KMS-11 (cell line): ENCODE measurements around the gene TCF7L1.
"Not testable (repeated sequence)": the region's sequence is repeated elsewhere in the genome, so short reads cannot be mapped to it uniquely, and the experiment has no call there.

Experiments used
- H2AFZ ChIP-seq: fragments of 200-600 bp; sonication (generic); 2 replicates; pipeline ENCODE4 v1.6.1; 2016; ENCODE audit warnings: antibody characterized with exemption, mixed run types, low read depth
- H3K27ac ChIP-seq: fragments of 200-600 bp; sonication (generic); 2 replicates; pipeline ENCODE4 v1.6.1; 2016; ENCODE audit warnings: mild to moderate bottlenecking, mixed run types
- H3K27me3 ChIP-seq: fragments of 200-600 bp; sonication (generic); 2 replicates; pipeline ENCODE4 v1.6.1; 2017; ENCODE audit warnings: mild to moderate bottlenecking, low read depth, mixed run types, moderate library complexity; ENCODE audit not compliant: insufficient read depth
- H3K36me3 ChIP-seq: fragments of 200-600 bp; sonication (generic); 2 replicates; pipeline ENCODE4 v1.6.1; 2017; ENCODE audit warnings: mild to moderate bottlenecking, mixed run types; ENCODE audit not compliant: insufficient read depth
- H3K4me1 ChIP-seq: fragments of 200-600 bp; sonication (generic); 2 replicates; pipeline ENCODE4 v1.6.1; 2016; ENCODE audit warnings: mild to moderate bottlenecking, low read depth, mixed run types; ENCODE audit not compliant: poor library complexity, severe bottlenecking
- H3K4me2 ChIP-seq: fragments of 200-600 bp; sonication (generic); 2 replicates; pipeline ENCODE4 v1.7.0; 2016; ENCODE audit warnings: mild to moderate bottlenecking, mixed run types
- H3K4me3 ChIP-seq: fragments of 200-600 bp; sonication (generic); IDR thresholded peaks from 2 replicates; pipeline ENCODE4 v1.6.1; 2017; ENCODE audit warnings: low read depth, low read length, mixed read lengths; ENCODE audit not compliant: insufficient read depth
- H3K79me2 ChIP-seq: fragments of 200-600 bp; sonication (generic); 2 replicates; pipeline ENCODE4 v1.6.1; 2016; ENCODE audit warnings: low read depth, mixed run types; ENCODE audit not compliant: insufficient read depth
- H3K9ac ChIP-seq: fragments of 200-600 bp; sonication (generic); 2 replicates; pipeline ENCODE4 v1.6.1; 2016; ENCODE audit warnings: mild to moderate bottlenecking, mixed run types
- H4K20me1 ChIP-seq: fragments of 200-600 bp; sonication (generic); 2 replicates; pipeline ENCODE4 v1.6.1; 2016; ENCODE audit warnings: mild to moderate bottlenecking, mixed run types; ENCODE audit not compliant: insufficient read depth
- TF ChIP-seq, protein P1 (sequence below): fragments of 200-600 bp; sonication (generic); conservative IDR thresholded peaks from 2 replicates; pipeline ENCODE4 v1.6.1; 2017; ENCODE audit warnings: low read depth, mild to moderate bottlenecking, antibody characterized with exemption, low read length, moderate library complexity, mixed read lengths

The TCF7L1 gene

DNA sequence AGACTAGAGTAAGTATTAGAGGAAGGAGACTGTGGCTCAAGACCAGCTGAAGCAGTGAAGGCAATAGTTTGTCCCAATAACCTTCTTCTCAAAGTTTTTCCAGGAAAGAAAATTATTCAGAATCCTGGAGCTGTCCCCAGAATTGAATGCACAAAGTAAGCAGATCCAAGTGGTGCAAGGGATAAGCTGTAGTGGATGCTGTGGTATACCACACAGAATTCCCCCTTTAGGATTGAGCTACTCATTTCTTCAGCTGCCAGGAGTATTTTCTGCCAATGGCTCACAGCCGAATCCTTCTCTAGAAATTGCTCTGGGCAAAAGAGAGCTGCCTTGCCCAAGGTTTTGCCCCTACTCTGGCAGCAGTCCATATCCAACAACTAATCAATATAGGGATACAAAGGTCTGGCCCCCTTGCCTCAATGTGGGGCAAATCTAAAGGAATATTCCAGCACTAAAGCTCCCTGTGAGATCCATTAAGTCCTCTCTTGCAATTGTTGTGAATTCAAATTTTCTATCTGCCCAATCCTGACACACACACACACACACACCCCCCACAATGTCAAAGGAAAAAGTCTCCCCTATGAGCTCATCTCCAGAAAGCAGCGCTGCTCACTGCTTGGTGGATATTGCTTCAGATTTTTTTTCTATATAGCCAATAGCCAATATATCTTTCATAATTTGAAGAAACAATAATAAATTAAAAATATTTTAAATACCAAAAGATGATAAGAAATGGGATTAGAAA is 18.4 kb upstream of the TCF7L1 start:
- H3K4me2 ChIP-seq: no peak overlapping the region
- no peaks in the 10 kb centered on the region for H4K20me1 ChIP-seq
- no peak overlapping the region for H3K27ac ChIP-seq
- TF ChIP-seq, protein P1, sequence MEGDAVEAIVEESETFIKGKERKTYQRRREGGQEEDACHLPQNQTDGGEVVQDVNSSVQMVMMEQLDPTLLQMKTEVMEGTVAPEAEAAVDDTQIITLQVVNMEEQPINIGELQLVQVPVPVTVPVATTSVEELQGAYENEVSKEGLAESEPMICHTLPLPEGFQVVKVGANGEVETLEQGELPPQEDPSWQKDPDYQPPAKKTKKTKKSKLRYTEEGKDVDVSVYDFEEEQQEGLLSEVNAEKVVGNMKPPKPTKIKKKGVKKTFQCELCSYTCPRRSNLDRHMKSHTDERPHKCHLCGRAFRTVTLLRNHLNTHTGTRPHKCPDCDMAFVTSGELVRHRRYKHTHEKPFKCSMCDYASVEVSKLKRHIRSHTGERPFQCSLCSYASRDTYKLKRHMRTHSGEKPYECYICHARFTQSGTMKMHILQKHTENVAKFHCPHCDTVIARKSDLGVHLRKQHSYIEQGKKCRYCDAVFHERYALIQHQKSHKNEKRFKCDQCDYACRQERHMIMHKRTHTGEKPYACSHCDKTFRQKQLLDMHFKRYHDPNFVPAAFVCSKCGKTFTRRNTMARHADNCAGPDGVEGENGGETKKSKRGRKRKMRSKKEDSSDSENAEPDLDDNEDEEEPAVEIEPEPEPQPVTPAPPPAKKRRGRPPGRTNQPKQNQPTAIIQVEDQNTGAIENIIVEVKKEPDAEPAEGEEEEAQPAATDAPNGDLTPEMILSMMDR: no peak
- H3K4me3 ChIP-seq: no peak overlapping the region
- H2AFZ ChIP-seq: no peak overlapping the region
- no peaks in the 10 kb centered on the region for H3K36me3 ChIP-seq
- no peak overlapping the region for H3K9ac ChIP-seq
- H3K4me1 ChIP-seq: no peaks in the 10 kb centered on the region
- H3K27me3 ChIP-seq: no peaks in the 10 kb centered on the region
- no peaks in the 10 kb centered on the region for H3K79me2 ChIP-seq

DNA sequence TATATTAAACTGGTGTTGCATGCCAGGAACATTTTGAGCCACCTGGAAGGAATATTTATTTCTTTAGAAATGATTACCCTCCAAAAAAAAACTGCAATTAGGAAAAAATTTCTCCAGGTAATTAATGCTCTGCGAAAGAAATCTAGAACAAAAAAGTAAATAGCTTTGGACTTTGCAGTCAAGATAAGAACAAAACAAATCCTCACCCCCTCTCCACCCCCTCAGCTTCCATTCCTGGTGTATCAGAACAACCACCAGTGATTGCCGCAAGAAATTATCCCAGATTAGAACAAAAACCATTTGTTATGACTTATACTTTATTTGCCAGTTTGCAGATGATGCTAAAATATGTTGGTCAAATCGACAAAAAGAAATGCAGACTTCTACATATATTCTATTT is 17.0 kb upstream of the TCF7L1 start:
- Histone ChIP-seq H4K20me1 (no peaks in the 10 kb centered on the region), H3K27ac (no peak overlapping the region), H3K4me1 (no peaks in the 10 kb centered on the region), H3K4me3 (no peak overlapping the region), H2AFZ (no peak overlapping the region), H3K36me3 (no peaks in the 10 kb centered on the region), H3K27me3 (no peaks in the 10 kb centered on the region), H3K79me2 (no peaks in the 10 kb centered on the region), H3K9ac (no peak overlapping the region), H3K4me2 (no peak overlapping the region)
- TF ChIP-seq, protein P1: no peak

DNA sequence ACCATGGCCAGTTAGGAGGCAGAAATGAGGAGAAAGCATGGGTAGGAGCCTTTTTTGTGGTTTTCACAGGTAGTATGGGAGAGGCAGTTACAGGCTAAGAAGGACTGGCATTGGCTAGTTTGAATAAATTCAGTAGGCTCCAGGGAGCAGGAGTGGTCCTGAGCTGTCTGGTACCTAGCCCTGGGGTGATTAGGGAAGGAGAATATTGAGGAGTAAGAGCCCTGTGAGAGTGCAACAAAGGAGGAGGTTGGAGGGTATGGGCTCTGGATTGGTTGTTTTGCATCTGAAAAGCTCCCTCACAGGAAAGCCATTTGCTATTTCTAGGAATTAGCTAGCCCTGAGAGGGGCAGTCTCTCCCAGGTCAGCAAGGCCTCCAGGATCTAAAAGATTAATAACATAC is 13.3 kb upstream of the TCF7L1 start:
- H3K27ac ChIP-seq: no peak overlapping the region
- no peaks in the 10 kb centered on the region for H4K20me1 ChIP-seq
- no peak overlapping the region for H2AFZ ChIP-seq
- no peaks in the 10 kb centered on the region for H3K4me1 ChIP-seq
- no peak overlapping the region for H3K9ac ChIP-seq
- TF ChIP-seq, protein P1: no peak
- H3K36me3 ChIP-seq: no peaks in the 10 kb centered on the region
- no peak overlapping the region for H3K4me3 ChIP-seq
- no peaks in the 10 kb centered on the region for H3K27me3 ChIP-seq
- no peak overlapping the region for H3K4me2 ChIP-seq
- H3K79me2 ChIP-seq: no peaks in the 10 kb centered on the region

DNA sequence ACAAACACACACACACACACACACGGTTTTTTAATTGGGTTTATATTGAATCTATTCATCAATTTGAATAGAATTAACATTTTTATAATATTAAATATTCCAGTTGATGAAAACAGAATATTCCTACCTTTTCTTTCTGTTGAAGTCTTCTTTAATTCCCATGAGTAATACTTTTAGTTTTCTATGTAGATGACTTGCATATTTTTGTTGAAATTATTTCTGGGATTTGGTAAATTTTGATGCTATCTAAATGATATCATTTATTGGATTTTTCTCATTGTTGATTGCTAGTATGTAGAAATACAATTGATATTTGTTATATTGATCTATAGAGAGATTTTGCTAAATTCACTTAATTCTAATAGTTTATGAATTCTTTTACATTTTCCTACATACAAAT is 12.8 kb upstream of the TCF7L1 start:
- H3K4me3 ChIP-seq: no peak overlapping the region
- no peak overlapping the region for H3K4me2 ChIP-seq
- TF ChIP-seq, protein P1: no peak
- H3K27ac ChIP-seq: no peak overlapping the region
- H3K36me3 ChIP-seq: no peaks in the 10 kb centered on the region
- H3K79me2 ChIP-seq: no peaks in the 10 kb centered on the region
- H4K20me1 ChIP-seq: no peaks in the 10 kb centered on the region
- no peak overlapping the region for H2AFZ ChIP-seq
- no peaks in the 10 kb centered on the region for H3K27me3 ChIP-seq
- no peak overlapping the region for H3K9ac ChIP-seq
- H3K4me1 ChIP-seq: no peaks in the 10 kb centered on the region

DNA sequence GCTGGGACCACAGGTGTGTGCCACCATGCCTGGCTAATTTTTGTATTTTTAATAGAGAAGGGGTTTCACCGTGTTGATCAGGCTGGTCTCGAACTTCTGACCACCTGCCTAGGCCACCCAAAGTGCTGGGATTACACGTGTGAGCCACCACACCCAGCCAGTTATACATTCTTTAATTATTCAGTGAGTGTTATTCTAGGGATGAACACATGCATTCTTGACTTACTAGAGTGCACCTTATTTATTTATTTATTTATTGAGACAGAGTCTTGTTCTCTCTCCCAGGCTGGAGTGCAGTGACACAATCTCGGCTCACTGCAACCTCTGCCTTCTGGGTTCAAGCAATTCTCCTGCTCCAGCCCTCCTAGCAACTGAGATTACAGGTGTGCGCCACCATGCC is 6.7 kb upstream of the TCF7L1 start:
- not testable (repeated sequence) for H3K27me3 ChIP-seq, H3K4me1 ChIP-seq, H3K9ac ChIP-seq, H3K4me3 ChIP-seq, H3K4me2 ChIP-seq, H3K79me2 ChIP-seq, H2AFZ ChIP-seq, H4K20me1 ChIP-seq, H3K27ac ChIP-seq, H3K36me3 ChIP-seq
